Activated CD8-positive, alpha-beta memory T cell treated with anti-CD3 and anti-CD28 coated beads for 36 hours (primary cell): ENCODE results near the gene SMIM36. TPM values are rescaled to one million over a fixed set of nuclear protein-coding genes. Genes with fewer than 3 reads are reported as not detected.
"Not testable (repeated sequence)": the region's sequence is repeated elsewhere in the genome, so short reads cannot be mapped to it uniquely, and the experiment has no call there.

Experiments
- CTCF ChIA-PET: fragments of 350-600 bp; sonication (Branson Sonifier 250); formaldehyde crosslinking; loops from one replicate; lab custom pipeline; 2021; ENCODE audit warnings: antibody characterized with exemption; lab: Charles Lee
- POLR2A ChIA-PET: fragments of 350-600 bp; sonication (Branson Sonifier 250); formaldehyde crosslinking; loops from one replicate; lab custom pipeline; 2021; ENCODE audit warnings: antibody characterized with exemption; lab: Charles Lee
- total RNA-seq, 2 experiments: library from RNA; stranded (reverse); gene quantifications; one replicate each; pipeline ENCODE4 v1.2.3, GENCODE V29; 2021

Gene SMIM36
- total RNA-seq, 2 experiments from 2014 or later, result not detected

DNA sequence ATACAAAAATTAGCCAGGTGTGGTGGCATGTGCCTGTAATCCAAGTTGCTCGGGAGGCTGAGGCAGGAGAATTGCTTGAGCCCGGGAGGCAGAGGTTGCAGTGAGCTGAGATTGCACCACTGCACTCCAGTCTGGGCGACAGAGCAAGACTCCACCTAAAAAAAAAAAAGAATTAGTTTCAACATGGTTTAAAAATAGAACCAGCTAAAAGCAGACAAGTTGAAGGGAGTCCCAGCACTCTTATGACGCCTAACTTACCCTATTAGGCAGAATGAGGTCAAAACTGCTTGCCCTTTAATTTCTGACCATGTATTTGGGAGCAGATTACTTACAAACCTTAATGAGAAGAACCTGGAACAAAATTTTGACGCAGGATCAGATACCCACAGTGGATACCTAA lies 107.1 kb downstream of the SMIM36 start:
- POLR2A ChIA-PET, CTCF ChIA-PET: not testable (repeated sequence)

DNA sequence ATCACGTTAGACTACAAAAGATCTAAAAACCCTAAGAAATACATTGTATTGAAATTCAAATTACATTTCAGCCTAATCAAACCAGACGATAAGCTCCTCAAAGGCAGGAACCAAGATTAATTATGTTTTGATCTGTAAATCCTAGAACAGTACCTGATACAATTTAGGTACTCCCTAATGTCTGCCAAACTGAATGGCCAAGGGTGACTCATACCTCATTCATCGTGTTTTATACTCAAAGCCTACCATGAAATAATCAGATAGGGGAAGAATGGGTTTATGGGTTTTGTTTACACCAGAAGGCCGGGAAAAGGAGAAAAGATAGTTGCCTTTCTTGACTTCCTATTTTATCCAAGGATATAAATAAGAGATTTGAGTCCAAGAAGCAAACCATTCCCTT lies 108.9 kb downstream of the SMIM36 start:
- POLR2A ChIA-PET, result no interaction called here
- CTCF ChIA-PET, result no interaction called here

Other genes with a start within 250 kb of the SMIM36 start
- gene HLF, start 246.5 kb downstream of the SMIM36 start, total RNA-seq, result under 1 TPM; 0.36 to 0.51 TPM
- gene MMD, start 89.6 kb downstream of the SMIM36 start, total RNA-seq, result 10 to 100 TPM; 23.8 to 24.9 TPM
- not detected for gene TMEM100, start 211.4 kb upstream of the SMIM36 start, total RNA-seq
- gene PCTP, start 239.6 kb upstream of the SMIM36 start, total RNA-seq, result 1 to 10 TPM; 8.3 to 9.2 TPM